Limb (tissue), 2 donors: ENCODE data around the gene SLC6A5.
"Not testable (repeated sequence)": the region's sequence is repeated elsewhere in the genome, so short reads cannot be mapped to it uniquely, and the experiment has no call there.

ENCODE experiments used
- DNase-seq, 2 donors: peaks; one replicate each; pipeline ENCODE4 v3.0.0-alpha.2; 2016; ENCODE audit errors: extremely low spot score in 2 of 2

The SLC6A5 gene

DNA sequence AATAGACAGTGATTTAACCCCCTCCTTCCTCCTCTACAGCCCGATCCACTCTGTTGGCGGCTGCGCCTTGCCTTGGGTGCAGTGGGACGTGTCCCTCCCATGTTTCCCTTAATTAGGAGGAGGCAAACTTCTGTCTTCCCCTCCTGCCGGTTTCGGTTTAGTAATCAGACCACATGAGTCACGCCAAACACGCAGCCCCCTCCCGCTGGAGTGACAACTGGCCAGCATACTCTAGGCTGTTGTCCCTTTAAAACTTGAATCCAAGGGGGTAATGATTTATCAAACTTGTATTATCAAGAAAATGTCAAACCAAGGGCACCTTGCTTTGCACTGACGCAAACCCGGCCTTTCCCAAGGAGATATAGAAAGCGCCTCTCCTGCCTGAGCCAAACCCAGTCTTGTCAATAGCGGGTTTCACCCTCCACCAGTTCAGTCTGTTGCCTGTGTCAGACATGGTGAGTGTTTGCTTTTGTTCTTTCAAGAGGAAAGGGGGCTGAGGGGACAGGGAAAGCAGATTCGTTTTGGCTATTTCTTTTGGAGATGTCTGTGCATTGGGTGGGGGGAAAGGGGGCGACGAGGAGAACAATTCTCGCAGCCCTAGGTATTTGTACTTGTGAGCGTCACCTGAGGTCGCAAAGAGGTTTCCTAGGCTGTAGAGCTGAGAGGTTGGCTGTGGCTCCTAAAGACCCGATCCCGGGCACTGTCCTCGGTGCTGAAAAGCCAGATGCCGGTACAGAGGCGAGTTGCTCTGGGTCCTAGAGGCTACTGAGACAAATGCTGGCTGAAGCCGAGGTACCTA lies at the start of gene SLC6A5:
Gene SLC6A5 (plus strand): TSS at position 388 of the 799 bp plus-strand sequence. CDS start 65 bp downstream, at position 453.
- DNase-seq = peak; percentile 62 to 84

DNA sequence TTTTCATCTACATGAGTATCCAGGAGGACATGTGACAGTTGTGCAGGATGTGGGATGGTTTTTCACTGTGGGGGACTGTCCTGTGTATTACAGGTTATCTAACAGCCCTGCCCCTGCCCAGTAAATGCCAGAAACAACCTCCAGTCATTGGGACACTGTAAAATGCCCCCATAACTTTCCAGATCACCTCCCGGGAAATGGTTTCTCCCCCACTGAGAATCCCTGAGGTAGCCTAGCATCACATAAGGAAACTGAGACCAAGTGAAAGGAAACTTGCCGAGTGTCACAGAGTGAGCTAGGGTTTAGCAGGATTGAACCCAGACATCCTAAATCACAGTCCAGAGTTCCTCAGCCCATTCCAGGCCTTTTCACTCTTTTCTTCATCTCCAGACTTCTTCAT lies 48.3 kb upstream of the SLC6A5 start:
- DNase-seq = no peak

DNA sequence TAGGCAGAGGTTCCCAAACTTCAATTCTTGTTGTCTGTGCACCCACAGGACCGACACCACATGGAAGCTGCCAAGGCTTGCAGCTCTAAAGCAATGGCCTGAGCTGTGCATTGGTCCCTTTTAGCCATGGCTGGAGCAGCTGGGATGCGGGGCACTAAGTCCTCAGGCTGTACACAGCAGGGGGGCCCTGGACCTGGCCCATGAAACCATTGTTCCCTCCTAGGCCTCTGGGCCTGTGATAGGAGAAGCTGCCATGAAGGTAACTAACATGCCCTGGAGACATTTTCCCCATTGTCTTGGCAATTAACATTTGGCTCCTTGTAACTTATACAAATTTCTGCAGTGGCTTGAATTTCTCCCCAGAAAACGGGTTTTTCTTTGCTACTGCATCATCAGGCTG lies 43.6 kb upstream of the SLC6A5 start:
- DNase-seq = no peak

DNA sequence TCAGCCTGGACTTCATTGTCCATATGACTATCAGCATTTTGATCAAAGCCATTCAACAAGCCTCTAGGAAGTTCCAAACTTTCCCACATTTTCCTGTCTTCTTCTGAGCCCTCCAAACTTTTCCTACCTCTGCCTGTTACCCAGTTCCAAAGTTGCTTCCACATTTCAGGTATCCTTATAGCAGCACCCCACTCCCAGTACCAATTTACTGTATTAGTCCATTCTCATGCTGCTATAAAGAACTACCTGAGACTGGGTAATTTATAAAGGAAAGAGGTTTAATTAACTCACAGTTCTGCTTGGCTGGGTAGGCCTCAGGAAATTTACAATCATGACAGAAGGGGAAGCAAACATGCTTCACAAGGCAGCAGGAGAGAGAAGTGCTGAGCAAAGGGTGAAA lies 43.0 kb upstream of the SLC6A5 start:
- DNase-seq = not testable (repeated sequence)

DNA sequence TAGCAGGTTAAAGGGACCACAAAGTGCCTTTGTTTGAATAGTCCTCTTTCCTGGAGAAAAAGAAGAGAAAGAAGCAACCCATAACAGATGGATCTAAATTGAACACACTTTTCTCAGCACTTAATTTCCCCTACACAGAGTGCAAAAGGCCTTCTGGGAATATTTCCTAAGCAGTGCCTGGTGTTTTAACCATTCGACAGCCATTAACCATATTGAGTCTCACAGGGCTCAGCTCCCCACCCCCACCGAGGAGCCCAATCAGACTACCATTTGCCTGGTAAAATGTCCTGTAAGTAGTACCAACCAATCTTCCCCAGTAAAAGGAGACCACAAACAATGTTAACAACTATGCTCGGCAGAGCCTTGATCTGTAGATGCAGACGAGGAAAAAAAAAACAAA lies 40.7 kb upstream of the SLC6A5 start:
- DNase-seq = no peak

DNA sequence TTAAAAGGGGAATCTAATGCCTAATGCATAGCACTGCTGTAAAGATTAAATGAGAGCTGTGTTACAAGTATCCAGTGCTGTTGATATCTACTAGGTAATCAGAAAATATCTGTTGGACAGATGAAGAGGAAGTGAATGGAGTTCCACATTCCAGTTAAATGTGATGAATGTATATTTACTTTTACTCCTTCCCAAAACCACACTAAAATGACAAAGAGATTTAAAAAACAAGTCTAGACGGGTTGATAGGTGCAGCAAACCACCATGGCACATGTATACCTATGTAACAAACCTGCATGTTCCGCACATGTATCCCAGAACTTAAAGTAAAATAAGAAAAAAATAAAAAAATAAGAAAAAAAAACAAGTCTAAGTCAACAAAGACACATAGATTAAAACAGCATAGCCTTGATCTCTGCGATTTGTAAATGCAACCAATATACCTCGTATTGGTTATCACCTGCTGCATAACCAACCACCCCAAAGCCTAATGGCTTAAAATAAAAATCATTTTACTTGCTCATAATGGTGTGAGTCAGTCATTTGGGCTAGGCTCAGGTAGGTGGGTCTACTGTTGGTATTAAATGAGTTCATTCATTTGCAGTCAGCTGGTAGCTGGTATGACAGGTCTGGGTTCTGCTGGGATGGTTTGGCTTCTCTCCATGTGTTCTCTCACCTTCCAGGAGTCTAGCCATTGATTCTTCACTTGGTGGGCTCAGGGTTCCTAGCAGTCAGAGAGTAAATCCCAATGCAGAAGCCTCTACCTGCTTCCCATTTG lies 39.7 kb upstream of the SLC6A5 start:
- no peak for DNase-seq

DNA sequence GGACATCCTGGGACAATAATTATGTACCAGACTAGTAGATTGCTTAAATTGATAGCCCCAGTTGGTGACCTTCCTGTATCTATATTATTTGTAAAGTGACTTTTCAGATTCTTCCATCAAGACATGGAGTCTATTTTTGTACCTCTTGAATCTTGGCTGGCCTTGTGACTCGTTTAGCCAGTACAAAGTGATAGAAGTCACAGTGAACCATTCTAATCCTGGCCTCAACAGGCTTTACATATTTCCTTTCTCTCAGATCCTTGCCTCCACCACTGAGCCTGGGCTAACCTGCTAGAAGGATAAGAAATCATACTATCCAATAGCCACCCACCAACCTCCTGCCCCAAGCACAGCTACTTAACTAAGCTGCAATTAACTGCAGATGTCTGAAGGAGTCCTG lies 37.5 kb upstream of the SLC6A5 start:
- DNase-seq = no peak

DNA sequence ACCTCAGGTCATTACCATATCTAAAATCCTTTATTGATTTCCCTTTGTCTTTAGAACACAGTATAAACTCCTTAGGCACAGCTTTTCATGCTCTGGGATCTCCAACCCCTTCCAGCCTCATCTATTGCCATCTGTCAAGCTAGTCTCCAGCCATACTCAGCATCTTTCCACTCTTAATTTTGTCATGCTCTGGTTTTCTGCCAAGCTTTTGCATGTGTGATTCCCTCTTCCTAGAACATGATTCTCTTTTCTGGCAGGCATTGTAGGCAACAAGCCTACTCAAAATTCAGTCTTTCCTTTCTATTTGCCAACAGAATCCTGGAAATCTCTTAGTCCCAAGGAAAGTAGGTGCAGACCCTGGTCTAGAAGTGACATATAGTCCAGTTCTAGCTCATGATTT lies 35.5 kb upstream of the SLC6A5 start:
- no peak for DNase-seq

DNA sequence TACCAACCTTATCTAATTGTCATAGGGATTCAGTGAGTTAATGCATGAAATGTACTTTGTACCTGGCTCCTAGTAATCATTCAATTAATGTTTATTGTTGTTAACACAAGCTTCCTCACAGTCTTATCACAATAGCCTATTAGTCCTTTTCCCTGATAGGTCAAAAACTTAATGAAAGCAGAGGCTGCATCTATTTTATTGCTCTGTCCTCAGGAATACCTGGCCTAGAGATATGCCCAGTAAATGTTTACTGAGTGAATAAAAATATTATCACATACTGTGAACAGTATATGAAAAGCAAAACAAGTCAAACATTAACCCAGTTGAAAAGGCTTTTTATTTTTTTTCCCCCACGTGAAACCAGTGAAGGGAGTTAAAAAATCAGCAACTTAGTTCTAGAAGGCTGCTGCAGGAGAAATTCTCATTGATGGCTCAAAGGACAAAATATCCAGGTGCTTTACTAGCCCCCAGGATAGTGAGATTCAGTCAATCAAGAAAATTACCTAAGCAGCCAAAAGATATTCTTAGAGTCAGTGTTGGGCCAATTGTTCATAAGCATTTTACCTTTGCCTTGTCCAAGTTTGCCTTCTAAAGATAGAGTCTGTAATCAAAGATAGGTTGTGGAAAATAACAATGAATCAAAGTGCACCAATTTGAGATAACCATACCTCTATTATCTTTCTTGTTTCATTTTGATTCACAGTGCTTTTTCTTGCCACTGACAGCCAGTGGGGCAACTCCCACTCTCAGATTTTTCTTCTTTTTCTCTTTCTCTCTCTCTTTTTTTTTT lies 34.4 kb upstream of the SLC6A5 start:
- no peak for DNase-seq

DNA sequence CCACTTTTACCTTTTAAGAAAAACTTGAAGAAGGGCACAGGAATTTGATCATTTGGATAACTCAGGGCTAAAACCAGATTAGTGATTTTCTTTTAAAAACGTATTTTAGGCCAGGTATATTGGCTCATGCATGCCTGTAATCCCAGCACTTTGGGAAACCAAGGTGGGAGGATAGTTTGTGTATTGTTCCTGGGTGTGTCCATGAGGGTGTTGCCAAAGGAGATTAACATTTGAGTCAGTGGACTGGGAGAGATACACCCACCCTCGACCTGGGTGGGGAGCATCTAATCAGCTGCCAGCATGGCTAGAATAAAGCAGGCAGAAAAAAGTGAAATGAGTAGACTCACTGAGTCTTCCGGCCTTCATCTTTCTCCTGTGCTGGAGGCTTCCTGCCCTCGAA lies 33.3 kb upstream of the SLC6A5 start:
- not testable (repeated sequence) for DNase-seq

DNA sequence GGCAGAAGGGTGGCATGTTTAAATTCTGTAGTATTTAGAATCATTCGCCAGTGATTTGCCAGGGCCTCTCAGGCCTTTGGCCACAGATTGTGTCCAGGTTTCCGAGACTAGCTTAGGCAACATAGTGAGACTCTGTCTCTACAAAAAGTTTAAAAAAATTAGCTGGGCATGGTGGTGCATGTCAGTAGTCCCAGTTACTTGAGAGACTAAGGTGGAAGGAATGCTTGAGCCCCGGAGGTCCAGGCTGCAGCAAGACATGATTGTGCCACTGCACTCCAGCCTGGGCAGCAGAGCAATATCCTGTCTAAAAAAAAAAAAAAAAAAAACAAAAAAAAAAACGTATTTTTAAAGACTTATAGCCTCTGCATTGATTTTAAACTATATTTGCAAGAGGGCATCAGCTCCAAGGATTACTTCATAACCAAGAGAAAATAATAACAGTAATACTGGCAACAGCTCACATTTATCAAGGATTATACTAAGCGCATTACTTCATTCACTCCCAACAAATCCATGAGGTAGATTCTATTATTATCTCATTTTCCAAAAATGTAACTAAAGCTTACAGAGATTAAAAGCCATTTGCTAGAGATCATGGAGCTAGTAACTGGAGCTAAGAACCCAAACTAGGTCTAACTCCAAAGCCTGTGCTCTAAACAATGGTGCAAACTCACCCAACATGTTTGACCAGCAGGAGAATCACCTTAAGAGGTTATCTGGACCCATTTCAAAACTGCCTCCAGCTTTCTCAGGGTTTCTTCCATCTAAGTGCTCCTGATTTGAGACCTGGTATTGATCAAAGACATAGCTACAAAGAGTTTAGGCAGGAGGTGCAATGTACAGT lies 32.6 kb upstream of the SLC6A5 start:
- no peak for DNase-seq

DNA sequence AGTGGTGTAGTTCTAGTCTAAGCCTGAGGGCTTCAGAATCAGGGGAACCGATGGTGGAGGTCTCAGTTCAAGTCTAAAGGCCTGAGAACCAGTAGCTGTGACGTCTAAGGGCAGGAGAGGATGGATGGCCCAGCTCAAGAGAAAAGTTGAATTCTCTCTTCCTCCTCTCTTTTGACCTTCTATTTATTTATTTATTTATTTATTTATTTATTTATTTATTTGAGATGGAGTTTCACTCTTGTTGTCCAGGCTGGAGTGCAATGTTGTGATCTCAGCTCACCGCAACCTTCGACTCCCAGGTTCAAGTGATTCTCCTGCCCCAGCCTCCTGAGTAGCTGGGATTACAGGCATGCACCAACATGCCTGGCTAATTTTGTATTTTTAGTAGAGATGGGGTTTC lies 19.7 kb upstream of the SLC6A5 start:
- not testable (repeated sequence) for DNase-seq

DNA sequence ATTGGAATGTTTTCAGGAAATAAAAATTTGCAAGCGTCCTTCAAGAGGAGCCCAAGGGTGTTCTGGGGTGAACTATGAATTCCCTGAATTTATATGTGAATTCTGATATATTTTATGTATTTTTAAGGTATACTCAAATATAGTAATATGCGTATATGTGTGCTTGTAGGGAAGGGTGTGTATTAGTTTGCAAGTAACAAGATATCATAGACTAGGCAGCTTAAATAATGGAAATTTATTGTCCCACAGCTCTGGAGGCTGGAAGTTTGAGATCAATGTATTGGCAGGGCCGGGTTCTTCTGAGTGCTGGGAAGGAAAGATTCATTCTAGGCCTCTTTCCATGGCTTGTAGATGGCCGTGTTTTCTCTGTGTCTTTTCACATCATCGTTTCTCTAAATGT lies 16.2 kb upstream of the SLC6A5 start:
- no peak for DNase-seq

DNA sequence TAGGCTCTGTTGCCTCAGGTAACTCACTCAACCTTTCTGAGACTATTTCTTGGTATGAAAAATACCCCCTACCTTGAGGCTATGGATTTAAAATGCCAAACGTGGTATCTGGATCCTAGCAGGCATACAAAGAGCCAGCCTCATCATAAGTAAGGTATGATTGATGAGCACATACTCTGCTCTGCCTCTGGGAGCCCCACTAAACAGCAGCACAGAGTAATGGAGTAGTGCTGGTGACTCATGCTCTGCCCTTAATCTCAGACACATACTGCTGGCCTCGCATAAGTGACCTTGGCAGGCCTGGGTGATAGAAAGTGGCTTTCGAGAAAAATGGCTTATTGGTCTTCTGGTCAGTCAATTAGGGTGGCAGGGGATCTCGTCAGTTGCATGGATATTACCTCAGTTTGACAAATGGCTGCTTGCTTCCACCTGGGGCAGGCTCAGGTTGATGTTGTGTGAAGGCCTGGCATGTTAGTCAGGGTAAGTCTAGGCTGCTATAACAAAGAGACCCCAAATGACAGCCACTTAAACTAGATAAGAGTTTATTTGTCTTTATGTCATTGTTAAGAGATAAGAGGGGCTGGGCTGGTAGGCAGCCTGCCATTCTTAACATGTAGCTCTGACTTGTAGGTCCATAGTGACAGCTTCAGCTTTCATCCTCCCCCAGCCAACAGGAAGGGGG lies 15.2 kb upstream of the SLC6A5 start:
- no peak for DNase-seq

DNA sequence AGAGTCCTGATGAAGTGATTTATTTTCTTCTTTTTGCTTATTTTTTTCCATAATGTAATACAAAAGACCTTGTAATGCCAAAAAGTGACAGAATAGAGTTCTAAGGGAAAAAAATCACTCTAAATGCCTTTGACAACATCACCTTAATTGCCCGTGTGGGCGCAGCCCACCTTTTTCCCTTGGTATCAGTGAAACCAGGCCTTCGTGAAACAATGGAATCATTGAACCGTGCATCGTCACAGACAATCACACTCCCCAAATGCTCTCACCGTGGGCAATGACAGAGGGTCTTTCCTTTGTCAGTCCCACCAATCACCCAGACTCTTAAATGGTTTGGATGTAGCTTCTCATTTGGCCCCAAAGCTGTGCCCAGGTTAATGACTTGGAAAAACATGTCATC lies 9.6 kb upstream of the SLC6A5 start:
- no peak for DNase-seq

DNA sequence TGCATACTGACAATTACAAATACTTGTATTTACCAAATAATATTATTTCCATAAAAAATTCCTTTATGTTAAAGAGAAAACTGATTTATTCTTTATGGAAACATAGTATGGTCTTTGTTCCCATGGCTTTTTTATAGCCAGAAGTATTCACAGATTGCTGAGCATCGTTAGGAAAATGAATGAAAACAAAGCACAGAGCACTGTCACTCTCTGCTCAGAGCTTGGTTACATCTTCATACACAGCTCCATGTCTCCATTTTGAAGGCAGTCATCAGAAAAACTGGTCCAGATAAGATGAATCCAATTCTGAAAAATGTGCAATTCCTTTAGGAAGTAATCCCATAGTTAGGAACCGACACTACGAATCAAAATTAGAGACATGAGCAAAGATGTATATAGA lies 9.0 kb upstream of the SLC6A5 start:
- DNase-seq = no peak

DNA sequence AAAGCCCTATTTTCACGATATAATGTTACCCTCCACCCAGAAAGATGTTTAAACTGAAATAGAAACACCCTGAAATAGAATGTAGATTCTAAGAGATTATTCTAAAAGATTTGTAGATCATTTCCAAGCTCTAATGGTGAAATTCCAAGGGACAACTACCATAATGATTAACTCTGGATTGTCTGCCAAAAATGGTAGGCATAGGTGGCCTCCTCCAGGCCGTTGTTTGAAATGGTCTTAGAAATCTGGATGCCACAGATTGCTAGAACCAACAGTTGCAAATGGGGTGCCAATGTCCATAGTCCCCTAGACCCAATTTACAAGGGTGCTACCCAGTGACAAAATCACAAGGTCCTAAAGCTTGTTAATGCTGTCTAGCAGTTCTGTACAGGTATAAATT lies 6.7 kb upstream of the SLC6A5 start:
- DNase-seq = no peak

DNA sequence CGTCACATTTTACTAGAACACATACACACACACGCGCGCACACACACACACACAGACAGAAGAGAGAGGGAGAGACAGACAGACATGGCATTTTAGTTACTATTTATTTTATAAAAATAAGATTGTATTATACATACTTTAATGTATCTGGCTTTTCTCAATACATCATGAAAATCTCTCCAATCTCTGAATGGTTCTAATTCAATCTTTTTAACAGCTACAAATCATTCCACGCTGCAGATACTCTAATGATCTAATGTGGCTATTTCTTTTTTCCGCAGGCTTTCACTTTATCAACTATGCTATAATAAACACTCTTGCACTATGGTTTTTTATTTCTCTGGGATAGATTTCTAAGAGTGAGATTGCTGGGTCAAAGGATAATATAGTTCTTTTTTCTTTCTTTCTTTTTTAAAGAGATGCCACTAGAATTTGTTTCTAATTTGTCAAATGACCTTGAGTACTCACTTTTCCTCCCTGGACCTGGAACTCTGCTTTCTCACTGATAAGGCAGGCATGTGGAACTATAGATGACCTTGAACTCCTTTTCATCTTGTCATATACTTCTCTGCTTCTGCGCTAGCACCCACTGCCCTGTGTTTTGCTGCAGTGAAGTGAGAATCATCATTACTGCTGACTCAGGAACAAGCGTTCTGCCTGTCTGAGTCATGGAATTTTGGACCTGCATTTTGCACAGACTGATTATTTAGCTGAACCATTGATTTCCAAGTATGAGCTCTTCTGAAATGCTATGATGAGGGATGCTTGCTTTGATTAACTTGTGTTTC lies 4.9 kb upstream of the SLC6A5 start:
- DNase-seq = no peak

DNA sequence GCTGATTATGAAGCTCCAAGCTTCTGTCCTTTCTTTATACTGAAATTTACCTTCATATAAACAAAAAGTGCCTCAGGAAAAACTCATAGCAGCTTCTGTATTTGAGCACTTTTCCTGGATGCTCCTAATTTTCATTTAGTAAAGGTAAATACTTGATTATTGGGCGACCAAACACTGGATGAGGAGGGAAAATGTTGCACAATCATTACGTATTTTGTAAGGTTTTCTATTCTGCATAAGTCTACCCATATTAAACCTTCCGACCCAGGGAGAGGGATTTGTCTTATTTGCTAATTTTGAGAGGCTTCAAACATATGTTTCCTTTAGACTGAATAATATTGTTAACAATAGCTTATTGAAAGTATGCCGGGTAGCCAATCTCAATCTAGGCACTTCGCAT lies 4.3 kb upstream of the SLC6A5 start:
- no peak for DNase-seq
